Activated T-helper 2 cell treated with anti-CD3 and anti-CD28 coated beads, Interferon-gamma antibody, Interleukin-2, Interleukin-4, amounts not matched to agents 10 μg/mL and 5 μg/mL and 100 μg/mL, durations not matched to agents 14 hours and 24 hours and 36 hours (primary cell): ENCODE data around the gene UNK. TPM values are rescaled to one million over a fixed set of nuclear protein-coding genes. Genes with fewer than 3 reads are reported as not detected.

ENCODE experiments used
- DNase-seq: peaks from one replicate; pipeline ENCODE4 v3.0.0; 2021; ENCODE audit warnings: low spot score
- H3K27ac Mint-ChIP-seq: one replicate; pipeline ENCODE4 v1.8.0; 2021; ENCODE audit warnings: mixed read lengths
- H3K27me3 Mint-ChIP-seq: one replicate; pipeline ENCODE4 v1.8.0; 2021; ENCODE audit warnings: low read depth, mixed read lengths
- H3K36me3 Mint-ChIP-seq: one replicate; pipeline ENCODE4 v1.8.0; 2021; ENCODE audit warnings: low read depth, mixed read lengths
- H3K4me1 Mint-ChIP-seq: one replicate; pipeline ENCODE4 v1.8.0; 2021; ENCODE audit warnings: low read depth, mixed read lengths
- H3K4me3 Mint-ChIP-seq: one replicate; pipeline ENCODE4 v1.8.0; 2021; ENCODE audit warnings: low read depth, mild to moderate bottlenecking, moderate library complexity, mixed read lengths
- H3K9me3 Mint-ChIP-seq: one replicate; pipeline ENCODE4 v1.8.0; 2021; ENCODE audit warnings: mixed read lengths
- intact Hi-C: fragments of 100-400 bp; cut with micrococcal nuclease; formaldehyde crosslinking; loops from one replicate; pipeline ENCODE4 v1.15.1; 2023
- total RNA-seq: library from RNA; stranded (reverse); gene quantifications from 2 replicates; pipeline ENCODE4 v1.2.3, GENCODE V29; 2022

UNK gene
- total RNA-seq, 1 donor from 2014 or later, result 26.8 TPM

- DNase-seq, result no peak
- Mint-ChIP-seq H3K36me3 (peaks cover 37% of the 10 kb centered on the region), H3K9me3 (no peaks in the 10 kb centered on the region), H3K27ac (no peak overlapping the region), H3K4me1 (no peaks in the 10 kb centered on the region), H3K4me3 (no peak overlapping the region), H3K27me3 (no peaks in the 10 kb centered on the region)
- intact Hi-C loops, result no loop called here
These were observed 30.8 kb downstream of the UNK start for GRCh38 chr17:75815399-75815798.

- Mint-ChIP-seq H3K4me3 (no peak overlapping the region), H3K9me3 (no peaks in the 10 kb centered on the region), H3K36me3 (peaks cover 43% of the 10 kb centered on the region), H3K27ac (no peak overlapping the region), H3K4me1 (peaks cover 2% of the 10 kb centered on the region), H3K27me3 (no peaks in the 10 kb centered on the region)
- no peak for DNase-seq
- intact Hi-C loops, result no loop called here
These were observed 32.1 kb downstream of the UNK start for GRCh38 chr17:75816693-75817092.

GRCh38 chr17:75817571-75817970, 33.0 kb downstream of the UNK start:
- Mint-ChIP-seq H3K27me3 (no peaks in the 10 kb centered on the region), H3K4me1 (peaks cover 6% of the 10 kb centered on the region), H3K27ac (no peak overlapping the region), H3K4me3 (no peak overlapping the region), H3K9me3 (no peaks in the 10 kb centered on the region), H3K36me3 (peaks cover 45% of the 10 kb centered on the region)
- DNase-seq, result no peak
- intact Hi-C loops, result no loop called here

GRCh38 chr17:75818326-75818885, 33.8 kb downstream of the UNK start:
- Mint-ChIP-seq H3K9me3 (no peaks in the 10 kb centered on the region), H3K4me3 (no peak overlapping the region), H3K27me3 (no peaks in the 10 kb centered on the region), H3K27ac (no peak overlapping the region), H3K36me3 (peaks cover 40% of the 10 kb centered on the region), H3K4me1 (peaks cover 6% of the 10 kb centered on the region)
- no peak for DNase-seq
- intact Hi-C loops, result no loop called here

GRCh38 chr17:75819116-75819515, 34.5 kb downstream of the UNK start:
- DNase-seq, result no peak
- peaks cover 45% of the 10 kb centered on the region for H3K36me3 Mint-ChIP-seq
- H3K27me3 Mint-ChIP-seq, result no peaks in the 10 kb centered on the region
- H3K9me3 Mint-ChIP-seq, result no peaks in the 10 kb centered on the region
- intact Hi-C loops, result no loop called here
- no peak overlapping the region for H3K27ac Mint-ChIP-seq
- H3K4me3 Mint-ChIP-seq, result no peak overlapping the region
- peaks cover 6% of the 10 kb centered on the region for H3K4me1 Mint-ChIP-seq

GRCh38 chr17:75819678-75820077, 35.1 kb downstream of the UNK start:
- intact Hi-C loops, result no loop called here
- DNase-seq, result no peak
- H3K27me3 Mint-ChIP-seq, result no peaks in the 10 kb centered on the region
- no peak overlapping the region for H3K4me3 Mint-ChIP-seq
- H3K4me1 Mint-ChIP-seq, result peaks cover 6% of the 10 kb centered on the region
- no peak overlapping the region for H3K27ac Mint-ChIP-seq
- H3K36me3 Mint-ChIP-seq, result peaks cover 42% of the 10 kb centered on the region
- no peaks in the 10 kb centered on the region for H3K9me3 Mint-ChIP-seq

GRCh38 chr17:75820094-75821080, 35.8 kb downstream of the UNK start:
- Mint-ChIP-seq H3K9me3 (no peaks in the 10 kb centered on the region), H3K27me3 (no peaks in the 10 kb centered on the region), H3K4me3 (no peak overlapping the region), H3K27ac (peak overlapping the region; percentile 44), H3K36me3 (peaks cover 44% of the 10 kb centered on the region), H3K4me1 (peaks cover 6% of the 10 kb centered on the region)
- DNase-seq, result no peak
- intact Hi-C loops, result no loop called here

- H3K27me3 Mint-ChIP-seq, result no peaks in the 10 kb centered on the region
- H3K9me3 Mint-ChIP-seq, result no peaks in the 10 kb centered on the region
- H3K4me1 Mint-ChIP-seq, result peaks cover 6% of the 10 kb centered on the region
- no peak overlapping the region for H3K4me3 Mint-ChIP-seq
- intact Hi-C loops, result no loop called here
- peak overlapping the region; percentile 44 for H3K27ac Mint-ChIP-seq
- no peak for DNase-seq
- H3K36me3 Mint-ChIP-seq, result peaks cover 46% of the 10 kb centered on the region
These were observed 36.9 kb downstream of the UNK start for GRCh38 chr17:75821552-75821951.

GRCh38 chr17:75822119-75822799, 37.7 kb downstream of the UNK start:
- intact Hi-C loops, result no loop called here
- no peaks in the 10 kb centered on the region for H3K27me3 Mint-ChIP-seq
- peaks cover 49% of the 10 kb centered on the region for H3K36me3 Mint-ChIP-seq
- H3K4me1 Mint-ChIP-seq, result peaks cover 6% of the 10 kb centered on the region
- peak overlapping the region; percentile 43 for H3K27ac Mint-ChIP-seq
- no peak for DNase-seq
- no peaks in the 10 kb centered on the region for H3K9me3 Mint-ChIP-seq
- no peak overlapping the region for H3K4me3 Mint-ChIP-seq

GRCh38 chr17:75822800-75823166, 38.2 kb downstream of the UNK start:
- Mint-ChIP-seq H3K27me3 (no peaks in the 10 kb centered on the region), H3K9me3 (no peaks in the 10 kb centered on the region), H3K4me3 (no peak overlapping the region), H3K36me3 (peaks cover 49% of the 10 kb centered on the region), H3K4me1 (peaks cover 6% of the 10 kb centered on the region), H3K27ac (no peak overlapping the region)
- intact Hi-C loops, result no loop called here
- DNase-seq, result no peak

- H3K9me3 Mint-ChIP-seq, result no peaks in the 10 kb centered on the region
- intact Hi-C loops, result no loop called here
- H3K36me3 Mint-ChIP-seq, result peaks cover 51% of the 10 kb centered on the region
- no peak overlapping the region for H3K27ac Mint-ChIP-seq
- H3K4me3 Mint-ChIP-seq, result no peak overlapping the region
- DNase-seq, result no peak
- H3K27me3 Mint-ChIP-seq, result no peaks in the 10 kb centered on the region
- peaks cover 7% of the 10 kb centered on the region for H3K4me1 Mint-ChIP-seq
These were observed 38.8 kb downstream of the UNK start for GRCh38 chr17:75823257-75824041.

- no peak for DNase-seq
- Mint-ChIP-seq H3K27ac (no peak overlapping the region), H3K9me3 (no peaks in the 10 kb centered on the region), H3K4me3 (no peak overlapping the region), H3K4me1 (peaks cover 7% of the 10 kb centered on the region), H3K36me3 (peaks cover 44% of the 10 kb centered on the region), H3K27me3 (no peaks in the 10 kb centered on the region)
- intact Hi-C loops, result no loop called here
These were observed 39.5 kb downstream of the UNK start for GRCh38 chr17:75824050-75824552.
